ENCODE data around the gene SMAD2. TPM values are rescaled to one million over a fixed set of nuclear protein-coding genes. Genes with fewer than 3 reads are reported as not detected.

The SMAD2 gene
- total RNA-seq, 1 experiment from 2014 or later, result 124 TPM

DNA sequence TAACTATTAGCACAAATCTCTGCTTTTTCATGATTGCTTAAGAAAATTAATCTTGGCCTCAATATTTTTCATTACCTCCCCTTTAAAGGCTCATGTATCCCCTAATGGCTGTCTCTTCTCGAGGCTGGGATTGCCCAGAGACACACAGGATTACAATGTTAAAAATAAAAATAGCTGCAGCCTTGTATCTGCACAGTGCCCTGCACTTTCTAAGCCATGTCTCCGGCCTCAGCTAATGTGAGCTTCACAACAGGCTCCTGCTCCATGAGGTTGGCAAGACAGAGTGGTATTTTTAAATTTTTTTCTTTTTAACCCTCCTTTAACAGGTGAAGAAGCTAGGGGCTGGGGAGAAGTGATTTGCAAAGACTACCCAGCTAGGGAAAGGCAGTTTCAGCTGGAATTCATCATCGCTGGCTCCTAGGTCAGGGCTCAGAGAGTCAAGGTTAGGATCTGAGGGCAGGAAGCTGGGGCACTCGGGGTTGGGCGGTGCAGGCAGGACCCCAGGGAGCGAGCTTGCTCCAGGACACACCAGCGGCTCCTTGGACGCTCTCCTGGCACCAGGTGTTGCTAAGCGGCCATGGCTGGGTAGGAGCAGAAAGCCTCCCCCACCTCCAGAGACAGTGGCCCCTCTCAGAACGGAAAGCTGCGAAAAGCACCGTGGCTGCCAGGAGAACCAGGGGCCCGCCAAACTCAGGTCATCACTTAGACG, 135.6 kb downstream of the SMAD2 start:
- Histone ChIP-seq H3K36me3 (ENCODE audit: insufficient read depth, low read length, poor library complexity, severe bottlenecking) (no peaks in the 10 kb centered on the region), H3K27me3 (replicated peaks; ENCODE audit: insufficient read depth, low read depth, low read length, poor library complexity) (no peaks in the 10 kb centered on the region), H3K4me1 (ENCODE audit: insufficient read depth, low read length, poor library complexity, severe bottlenecking) (no peaks in the 10 kb centered on the region), H3K27ac (ENCODE audit: low read depth, low read length, poor library complexity, severe bottlenecking) (no peak overlapping the region), H3K4me3 (ENCODE audit: low read depth, low read length, poor library complexity, severe bottlenecking) (no peak overlapping the region), H3K9me3 (ENCODE audit: low read depth, low read length, poor library complexity, severe bottlenecking) (no peaks in the 10 kb centered on the region)
- intact Hi-C loops (cut with micrococcal nuclease; ENCODE audit: unreplicated experiment), result no loop called here
- no peak for DNase-seq (ENCODE audit: low spot score)
- POLR2A ChIA-PET (ENCODE audit: low non-redundant PET), result no interaction called here
- CTCF ChIA-PET, result no interaction called here
- BruUV-seq (replicated peaks), result no TSS peak
- TF ChIP-seq, protein P1, sequence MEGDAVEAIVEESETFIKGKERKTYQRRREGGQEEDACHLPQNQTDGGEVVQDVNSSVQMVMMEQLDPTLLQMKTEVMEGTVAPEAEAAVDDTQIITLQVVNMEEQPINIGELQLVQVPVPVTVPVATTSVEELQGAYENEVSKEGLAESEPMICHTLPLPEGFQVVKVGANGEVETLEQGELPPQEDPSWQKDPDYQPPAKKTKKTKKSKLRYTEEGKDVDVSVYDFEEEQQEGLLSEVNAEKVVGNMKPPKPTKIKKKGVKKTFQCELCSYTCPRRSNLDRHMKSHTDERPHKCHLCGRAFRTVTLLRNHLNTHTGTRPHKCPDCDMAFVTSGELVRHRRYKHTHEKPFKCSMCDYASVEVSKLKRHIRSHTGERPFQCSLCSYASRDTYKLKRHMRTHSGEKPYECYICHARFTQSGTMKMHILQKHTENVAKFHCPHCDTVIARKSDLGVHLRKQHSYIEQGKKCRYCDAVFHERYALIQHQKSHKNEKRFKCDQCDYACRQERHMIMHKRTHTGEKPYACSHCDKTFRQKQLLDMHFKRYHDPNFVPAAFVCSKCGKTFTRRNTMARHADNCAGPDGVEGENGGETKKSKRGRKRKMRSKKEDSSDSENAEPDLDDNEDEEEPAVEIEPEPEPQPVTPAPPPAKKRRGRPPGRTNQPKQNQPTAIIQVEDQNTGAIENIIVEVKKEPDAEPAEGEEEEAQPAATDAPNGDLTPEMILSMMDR (conservative IDR thresholded peaks at IDR 0.05; ENCODE audit: low read depth, low read length), result no peak
- TF ChIP-seq EZH2 (IDR thresholded peaks at IDR 0.05; ENCODE audit: borderline replicate concordance, low read depth, low read length, poor library complexity, severe bottlenecking), result no peak

DNA sequence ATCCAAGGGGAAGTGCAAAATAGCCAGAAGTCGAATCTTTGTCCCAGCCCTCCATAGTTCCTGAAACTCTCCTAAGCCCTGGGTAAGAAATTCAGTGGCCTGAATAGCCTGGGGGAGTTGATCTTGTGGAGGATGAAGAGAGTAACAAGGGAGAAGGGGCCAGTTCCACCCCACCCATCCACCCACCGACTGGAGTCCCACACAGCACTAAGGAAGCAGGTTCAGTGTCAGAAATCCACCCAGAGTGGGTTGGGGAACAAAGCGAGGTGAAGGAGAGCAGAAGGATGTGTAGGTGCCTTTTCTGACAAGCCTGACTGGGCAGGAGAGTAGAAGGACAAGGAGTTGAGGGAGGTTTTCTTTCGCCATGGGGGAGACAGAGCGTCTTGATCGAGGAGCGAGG, 136.8 kb downstream of the SMAD2 start:
- Histone ChIP-seq H3K36me3 (ENCODE audit: insufficient read depth, low read length, poor library complexity, severe bottlenecking) (no peaks in the 10 kb centered on the region), H3K27me3 (replicated peaks; ENCODE audit: insufficient read depth, low read depth, low read length, poor library complexity) (no peaks in the 10 kb centered on the region), H3K4me1 (ENCODE audit: insufficient read depth, low read length, poor library complexity, severe bottlenecking) (no peaks in the 10 kb centered on the region), H3K9me3 (ENCODE audit: low read depth, low read length, poor library complexity, severe bottlenecking) (no peaks in the 10 kb centered on the region), H3K27ac (ENCODE audit: low read depth, low read length, poor library complexity, severe bottlenecking) (no peak overlapping the region), H3K4me3 (ENCODE audit: low read depth, low read length, poor library complexity, severe bottlenecking) (no peak overlapping the region)
- DNase-seq (ENCODE audit: low spot score), result no peak
- intact Hi-C loops (cut with micrococcal nuclease; ENCODE audit: unreplicated experiment), result no loop called here
- POLR2A ChIA-PET (ENCODE audit: low non-redundant PET), result no interaction called here
- CTCF ChIA-PET, result no interaction called here
- no TSS peak for BruUV-seq (replicated peaks)
- TF ChIP-seq, protein P1 (conservative IDR thresholded peaks at IDR 0.05; ENCODE audit: low read depth, low read length), result no peak
- no peak for TF ChIP-seq EZH2 (IDR thresholded peaks at IDR 0.05; ENCODE audit: borderline replicate concordance, low read depth, low read length, poor library complexity, severe bottlenecking)

GRCh38 chr18:47791461-47791985, 138.9 kb downstream of the SMAD2 start:
- TF ChIP-seq EZH2 (IDR thresholded peaks at IDR 0.05; ENCODE audit: borderline replicate concordance, low read depth, low read length, poor library complexity, severe bottlenecking), result no peak
- TF ChIP-seq, protein P1 (conservative IDR thresholded peaks at IDR 0.05; ENCODE audit: low read depth, low read length), result no peak
- no peak overlapping the region for H3K27ac ChIP-seq (ENCODE audit: low read depth, low read length, poor library complexity, severe bottlenecking)
- BruUV-seq (replicated peaks), result no TSS peak
- no peaks in the 10 kb centered on the region for H3K27me3 ChIP-seq (replicated peaks; ENCODE audit: insufficient read depth, low read depth, low read length, poor library complexity)
- no peak overlapping the region for H3K4me3 ChIP-seq (ENCODE audit: low read depth, low read length, poor library complexity, severe bottlenecking)
- POLR2A ChIA-PET (ENCODE audit: low non-redundant PET), result no interaction called here
- CTCF ChIA-PET, result no interaction called here
- no peak for DNase-seq (ENCODE audit: low spot score)
- H3K4me1 ChIP-seq (ENCODE audit: insufficient read depth, low read length, poor library complexity, severe bottlenecking), result no peaks in the 10 kb centered on the region
- intact Hi-C loops (cut with micrococcal nuclease; ENCODE audit: unreplicated experiment), result no loop called here
- no peaks in the 10 kb centered on the region for H3K9me3 ChIP-seq (ENCODE audit: low read depth, low read length, poor library complexity, severe bottlenecking)
- no peaks in the 10 kb centered on the region for H3K36me3 ChIP-seq (ENCODE audit: insufficient read depth, low read length, poor library complexity, severe bottlenecking)

Measured in A673 (cell line).